SK-N-SH (cell line): ENCODE data around the gene PLCB3. TPM values are rescaled to one million over a fixed set of nuclear protein-coding genes. Genes with fewer than 3 reads are reported as not detected.

Experiments used
- CTCF ChIA-PET: fragments of 300-600, 350-600 bp; formaldehyde crosslinking; extraction: SDS; loops from one replicate; lab custom pipeline; 2021; lab: Yijun Ruan, JAX
- POLR2A ChIA-PET: fragments of 350-600 bp; sonication (Branson Sonifier 250); formaldehyde crosslinking; extraction: SDS; loops from one replicate; lab custom pipeline; 2020; ENCODE audit warnings: antibody characterized with exemption, inconsistent platforms; lab: Yijun Ruan, JAX
- DNase-seq: peaks from one replicate; pipeline ENCODE4 v3.0.0; 2012
- H2AFZ ChIP-seq: fragments of 200-600 bp; sonication (generic); 2 replicates; pipeline ENCODE4 v1.8.1; 2016; ENCODE audit warnings: antibody characterized with exemption, mild to moderate bottlenecking, low read depth
- H3F3A ChIP-seq: fragments of 200-600 bp; sonication (generic); replicated peaks from 2 replicates; pipeline ENCODE3; 2016; ENCODE audit warnings: antibody characterized with exemption, mild to moderate bottlenecking; ENCODE audit not compliant: insufficient read depth
- H3K27ac ChIP-seq, 2 experiments: fragments of 200-500 bp in 1 of 2; fragments of 200-600 bp in 1 of 2; sonication (Bioruptor generic) in 1 of 2; sonication (generic), shearing (Covaris generic) in 1 of 2; 2 replicates each; pipeline versions ENCODE4 v1.5.1 to v1.6.1; 2014 to 2016; ENCODE audit warnings: low read depth in 2 of 2, inconsistent platforms in 1 of 2, low read length in 1 of 2, mild to moderate bottlenecking in 1 of 2, mixed read lengths in 1 of 2
- H3K27me3 ChIP-seq: fragments of 200-600 bp; sonication (generic), shearing (Covaris generic); 2 replicates; pipeline ENCODE4 v1.6.1; 2016; ENCODE audit warnings: mixed run types; ENCODE audit not compliant: insufficient read depth
- H3K36me3 ChIP-seq, 2 experiments: fragments of 200-500 bp in 1 of 2; fragments of 200-600 bp in 1 of 2; sonication (Bioruptor generic) in 1 of 2; sonication (generic) in 1 of 2; replicated peaks in 1 of 2; 2 replicates each; pipeline versions ENCODE3 to v1.5.1; 2014 to 2016; ENCODE audit warnings: low read length in 1 of 2, mild to moderate bottlenecking in 1 of 2; ENCODE audit not compliant: insufficient read depth in 2 of 2, control insufficient read depth in 1 of 2
- H3K4me1 ChIP-seq, 2 experiments: fragments of 200-500 bp in 1 of 2; fragments of 200-600 bp in 1 of 2; sonication (Bioruptor generic) in 1 of 2; sonication (generic), shearing (Covaris generic) in 1 of 2; 2 replicates each; pipeline versions ENCODE4 v1.5.1 to v1.6.1; 2014 to 2016; ENCODE audit warnings: low read depth in 1 of 2, low read length in 1 of 2, mixed run types in 1 of 2; ENCODE audit not compliant: insufficient read depth in 2 of 2, control insufficient read depth in 1 of 2
- H3K4me2 ChIP-seq: fragments of 200-600 bp; sonication (generic), shearing (Covaris generic); 2 replicates; pipeline ENCODE4 v1.6.1; 2017; ENCODE audit warnings: mixed run types
- H3K4me3 ChIP-seq, 2 experiments: fragments of 200-500 bp in 1 of 2; fragments of 200-600 bp in 1 of 2; sonication (Bioruptor generic) in 1 of 2; sonication (generic), shearing (Covaris generic) in 1 of 2; 2 replicates each; pipeline versions ENCODE4 v1.5.1 to v1.8.1; 2014 to 2016; ENCODE audit warnings: low read depth in 2 of 2, inconsistent platforms in 1 of 2, low read length in 1 of 2, mild to moderate bottlenecking in 1 of 2, mixed read lengths in 1 of 2, moderate library complexity in 1 of 2
- H3K79me2 ChIP-seq: fragments of 200-600 bp; sonication (generic); 2 replicates; pipeline ENCODE4 v1.8.1; 2017; ENCODE audit warnings: mild to moderate bottlenecking; ENCODE audit not compliant: insufficient read depth
- H3K9ac ChIP-seq: fragments of 200-600 bp; sonication (generic); 2 replicates; pipeline ENCODE4 v1.6.1; 2017; ENCODE audit warnings: mixed run types
- H3K9me2 ChIP-seq: fragments of 200-600 bp; sonication (generic); 2 replicates; pipeline ENCODE4 v1.6.1; 2017; ENCODE audit warnings: mixed run types
- H3K9me3 ChIP-seq: fragments of 200-600 bp; sonication (generic); 2 replicates; pipeline ENCODE4 v1.6.1; 2017; ENCODE audit warnings: mixed run types, mild to moderate bottlenecking, moderate library complexity
- H4K20me1 ChIP-seq: fragments of 200-600 bp; sonication (generic); 2 replicates; pipeline ENCODE4 v1.6.1; 2017; ENCODE audit warnings: mild to moderate bottlenecking, mixed run types; ENCODE audit not compliant: insufficient read depth
- ELF1 ChIP-seq: IDR thresholded peaks from 2 replicates; pipeline ENCODE4 v1.4.0; 2012
- EP300 ChIP-seq, 2 experiments: IDR thresholded peaks; 2 replicates each; pipeline versions ENCODE4 v1.4.0 to v1.6.1; 2012; ENCODE audit warnings: borderline replicate concordance in 1 of 2, low read depth in 1 of 2, low read length in 1 of 2
- EZH2phosphoT487 ChIP-seq: fragments of 200-600 bp; sonication (generic); IDR thresholded peaks from 2 replicates; pipeline ENCODE4 v1.6.1; 2017; ENCODE audit warnings: low read depth, mixed run types, mild to moderate bottlenecking, antibody characterized with exemption, moderate library complexity, borderline replicate concordance
- FOXJ3 ChIP-seq: sonication (generic); formaldehyde crosslinking; IDR thresholded peaks from 2 replicates; pipeline ENCODE4 v1.5.1; 2020; ENCODE audit warnings: mild to moderate bottlenecking, missing genetic modification reagents
- FOXM1 ChIP-seq: IDR thresholded peaks from 2 replicates; pipeline ENCODE4 v1.4.0; 2012; ENCODE audit warnings: low read depth, mild to moderate bottlenecking
- GABPA ChIP-seq: IDR thresholded peaks from 2 replicates; pipeline ENCODE4 v1.4.0; 2012; ENCODE audit warnings: low read depth, mild to moderate bottlenecking
- GATA2 ChIP-seq: sonication (generic); formaldehyde crosslinking; IDR thresholded peaks from 2 replicates; pipeline ENCODE4 v1.5.0; 2020; ENCODE audit warnings: mild to moderate bottlenecking, missing genetic modification reagents
- MAX ChIP-seq: IDR thresholded peaks from 2 replicates; pipeline ENCODE4 v1.4.0; 2012; ENCODE audit warnings: low read depth
- MEF2A ChIP-seq: IDR thresholded peaks from 2 replicates; pipeline ENCODE4 v1.4.0; 2012; ENCODE audit warnings: low read depth, borderline replicate concordance
- MXI1 ChIP-seq: IDR thresholded peaks from 2 replicates; pipeline ENCODE4 v1.6.1; 2012; ENCODE audit warnings: mild to moderate bottlenecking, low read depth, low read length, improper control_type of control experiment
- NFIC ChIP-seq: IDR thresholded peaks from 2 replicates; pipeline ENCODE4 v1.4.0; 2012; ENCODE audit warnings: borderline replicate concordance
- PBX3 ChIP-seq: IDR thresholded peaks from 2 replicates; pipeline ENCODE4; 2012
- POLR2AphosphoS5 ChIP-seq: IDR thresholded peaks from 2 replicates; pipeline ENCODE4 v1.6.1; 2012; ENCODE audit warnings: low read depth, low read length
- RAD21 ChIP-seq: IDR thresholded peaks from 2 replicates; pipeline ENCODE4 v1.6.1; 2012; ENCODE audit warnings: mild to moderate bottlenecking, low read length
- RCOR1 ChIP-seq: fragments of 150-350 bp; IDR thresholded peaks from 2 replicates; pipeline ENCODE4 v1.6.1; 2017; ENCODE audit warnings: antibody characterized with exemption, low read length
- RFX5 ChIP-seq: IDR thresholded peaks from 2 replicates; pipeline ENCODE4 v1.6.1; 2012; ENCODE audit warnings: mild to moderate bottlenecking, improper control_type of control experiment, low read length
- RXRA ChIP-seq: IDR thresholded peaks from 2 replicates; pipeline ENCODE4 v1.4.0; 2012; ENCODE audit warnings: low read depth, mild to moderate bottlenecking, borderline replicate concordance
- SIN3A ChIP-seq: IDR thresholded peaks from 2 replicates; pipeline ENCODE4 v1.6.1; 2012; ENCODE audit warnings: low read depth, mild to moderate bottlenecking, low read length, moderate library complexity, borderline replicate concordance
- SMC3 ChIP-seq: IDR thresholded peaks from 2 replicates; pipeline ENCODE4 v1.6.1; 2012; ENCODE audit warnings: low read depth, low read length, improper control_type of control experiment
- TAF1 ChIP-seq: IDR thresholded peaks from 2 replicates; pipeline ENCODE4 v1.6.1; 2012; ENCODE audit warnings: low read depth, mild to moderate bottlenecking, low read length, moderate library complexity, borderline replicate concordance
- TCF12 ChIP-seq: IDR thresholded peaks from 2 replicates; pipeline ENCODE4 v1.4.0; 2012
- TEAD4 ChIP-seq: IDR thresholded peaks from 2 replicates; pipeline ENCODE4 v1.4.0; 2012; ENCODE audit warnings: mild to moderate bottlenecking, borderline replicate concordance; ENCODE audit not compliant: insufficient read depth
- ZBTB33 ChIP-seq: IDR thresholded peaks from 2 replicates; pipeline ENCODE4 v1.4.0; 2012; ENCODE audit warnings: low read depth, borderline replicate concordance
- WGBS: methylation state at CpG from one replicate; pipeline ENCODE4 v1.1.6; 2017; ENCODE audit warnings: low lambda C conversion rate; 5-methylcytosine and 5-hydroxymethylcytosine counted together
- polyA plus RNA-seq, 3 experiments: library from polyadenylated mRNA; depleted of rRNA; stranded (reverse); fragments of >200 nt; gene quantifications; 2 replicates each; pipeline ENCODE4 v1.2.3, GENCODE V29; 2012
- TF ChIP-seq, protein P1 (sequence below): fragments of 200-600 bp; sonication (generic); IDR thresholded peaks from 2 replicates; pipeline ENCODE4 v1.6.1; 2017; ENCODE audit warnings: antibody characterized with exemption, mild to moderate bottlenecking, moderate library complexity

PLCB3 gene
- polyA plus RNA-seq, 1 of the 3 experiments (the other 2 are of a cell fraction), result 30.4 TPM

- Histone ChIP-seq H3F3A (peaks cover 6% of the 10 kb centered on the region), H3K27me3 (no peaks in the 10 kb centered on the region), H3K79me2 (no peaks in the 10 kb centered on the region; the same call in 1 of the 2 replicates), H4K20me1 (no peaks in the 10 kb centered on the region), H3K4me2 (no peak overlapping the region), H3K36me3 (peaks cover 10% of the 10 kb centered on the region in 2 experiments), H3K9me2 (no peaks in the 10 kb centered on the region), H2AFZ (no peak overlapping the region), H3K9me3 (no peaks in the 10 kb centered on the region), H3K4me1 (peaks cover 0 to 21% of the 10 kb centered on the region in 2 experiments; a peak in 3 of 4 replicates), H3K27ac (no peak overlapping the region), H3K9ac (no peak overlapping the region), H3K4me3 (no peak overlapping the region)
- CTCF ChIA-PET, result no interaction called here
- WGBS, result 93% methylated on average over 6 of the region's 8 CpGs
- DNase-seq, result no peak
- POLR2A ChIA-PET, result interaction anchor here (1.7 kb wide), 1 partner anchor 17 kb away, joined by 6 read pairs; the partner anchor contains the start of genes NUDT22 and TRPT1
- TF ChIP-seq ZBTB33 (no peak), POLR2AphosphoS5 (no peak), RXRA (no peak), SIN3A (no peak), ELF1 (no peak), MEF2A (no peak), GATA2 (CRISPR knock-in tag) (no peak), MXI1 (no peak), RFX5 (no peak), EZH2phosphoT487 (no peak)
Observed at GRCh38 chr11:64209563-64209843, 41.8 kb upstream of the PLCB3 start.

GRCh38 chr11:64210301-64211020 is 40.9 kb upstream of the PLCB3 start:
- no peaks in the 10 kb centered on the region for H3K27me3 ChIP-seq
- H4K20me1 ChIP-seq, result no peaks in the 10 kb centered on the region
- TF ChIP-seq TAF1, result no peak
- TF ChIP-seq RAD21, result no peak
- TF ChIP-seq POLR2AphosphoS5, result no peak
- TF ChIP-seq GABPA, result no peak
- no peak for TF ChIP-seq MXI1
- TF ChIP-seq TEAD4, result no peak
- TF ChIP-seq, protein P1, sequence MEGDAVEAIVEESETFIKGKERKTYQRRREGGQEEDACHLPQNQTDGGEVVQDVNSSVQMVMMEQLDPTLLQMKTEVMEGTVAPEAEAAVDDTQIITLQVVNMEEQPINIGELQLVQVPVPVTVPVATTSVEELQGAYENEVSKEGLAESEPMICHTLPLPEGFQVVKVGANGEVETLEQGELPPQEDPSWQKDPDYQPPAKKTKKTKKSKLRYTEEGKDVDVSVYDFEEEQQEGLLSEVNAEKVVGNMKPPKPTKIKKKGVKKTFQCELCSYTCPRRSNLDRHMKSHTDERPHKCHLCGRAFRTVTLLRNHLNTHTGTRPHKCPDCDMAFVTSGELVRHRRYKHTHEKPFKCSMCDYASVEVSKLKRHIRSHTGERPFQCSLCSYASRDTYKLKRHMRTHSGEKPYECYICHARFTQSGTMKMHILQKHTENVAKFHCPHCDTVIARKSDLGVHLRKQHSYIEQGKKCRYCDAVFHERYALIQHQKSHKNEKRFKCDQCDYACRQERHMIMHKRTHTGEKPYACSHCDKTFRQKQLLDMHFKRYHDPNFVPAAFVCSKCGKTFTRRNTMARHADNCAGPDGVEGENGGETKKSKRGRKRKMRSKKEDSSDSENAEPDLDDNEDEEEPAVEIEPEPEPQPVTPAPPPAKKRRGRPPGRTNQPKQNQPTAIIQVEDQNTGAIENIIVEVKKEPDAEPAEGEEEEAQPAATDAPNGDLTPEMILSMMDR, result no peak
- no peak for TF ChIP-seq SMC3
- TF ChIP-seq MAX, result no peak
- no peak for TF ChIP-seq TCF12
- TF ChIP-seq RFX5, result no peak
- no peak for TF ChIP-seq PBX3
- no peak for TF ChIP-seq EP300 (IDR thresholded peaks at IDR 0.05; ENCODE audit: borderline replicate concordance in 1 of 2, low read depth in 1 of 2, low read length in 1 of 2)
- no peak for TF ChIP-seq FOXM1
- TF ChIP-seq RCOR1, result no peak
- no peak for TF ChIP-seq FOXJ3 (CRISPR knock-in tag)
- no peak for TF ChIP-seq ELF1
- TF ChIP-seq NFIC, result no peak
- DNase-seq, result peak; percentile 21
- 96% methylated on average over 19 of the region's 24 CpGs for WGBS
- H3K36me3 ChIP-seq, result peaks cover 4 to 10% of the 10 kb centered on the region in 2 experiments
- H3K9me3 ChIP-seq, result no peaks in the 10 kb centered on the region
- H3K79me2 ChIP-seq, result no peaks in the 10 kb centered on the region; the same call in 1 of the 2 replicates
- peaks cover 0 to 24% of the 10 kb centered on the region in 2 experiments; a peak in 3 of 4 replicates for H3K4me1 ChIP-seq
- ChIA-PET POLR2A (interaction anchor here (0.6 to 1.4 kb wide), 2 partner anchors 13 to 382 kb away, joined by 3 to 5 read pairs; no protein-coding TSS in a partner anchor), CTCF (interaction anchor here (0.8 to 2.1 kb wide), 2 partner anchors 10 to 94 kb away, joined by 3 to 5 read pairs; no protein-coding TSS in a partner anchor)
- no peak overlapping the region for H3K9ac ChIP-seq
- H3K27ac ChIP-seq, result no peak overlapping the region
- no peaks in the 10 kb centered on the region for H3K9me2 ChIP-seq
- no peak overlapping the region for H2AFZ ChIP-seq
- H3K4me2 ChIP-seq, result no peak overlapping the region
- H3K4me3 ChIP-seq, result no peak overlapping the region
- H3F3A ChIP-seq, result peaks cover 3% of the 10 kb centered on the region
